Right lobe of liver (tissue), 6 donors: ENCODE measurements around the gene CALCOCO2. TPM values are rescaled to one million over a fixed set of nuclear protein-coding genes. Genes with fewer than 3 reads are reported as not detected.

Experiments
- ATAC-seq, 4 donors: fragments of 200-7000 bp; cut with Tn5 transposase; one replicate each; pipeline ENCODE4 v1.9.1; 2020; ENCODE audit warnings: mild to moderate bottlenecking in 4 of 4, moderate library complexity in 4 of 4
- DNase-seq, 3 donors: peaks; one replicate each; pipeline ENCODE4 v3.0.0-alpha.2; 2020
- H3K27ac ChIP-seq, 3 donors: fragments of 200-600 bp; one replicate each; pipeline ENCODE4 v1.8.0; 2022
- H3K27me3 ChIP-seq, 2 donors: fragments of 200-600 bp; one replicate each; pipeline ENCODE4 v1.8.0; 2022
- H3K36me3 ChIP-seq, 4 donors: fragments of 200-600 bp; sonication (generic) in 1 of 4; one replicate each; pipeline versions ENCODE4 v1.5.1 to v1.8.0; 2017 to 2022; ENCODE audit warnings: control low read depth in 1 of 4
- H3K4me1 ChIP-seq, 4 donors: fragments of 200-600 bp; sonication (generic) in 1 of 4; one replicate each; pipeline versions ENCODE4 v1.5.1 to v1.8.0; 2017 to 2022; ENCODE audit warnings: control low read depth in 1 of 4
- H3K4me3 ChIP-seq, 3 donors: fragments of 200-600 bp; one replicate each; pipeline ENCODE4 v1.8.0; 2022
- H3K9me3 ChIP-seq, 4 donors: fragments of 200-600 bp; sonication (generic) in 1 of 4; one replicate each; pipeline versions ENCODE4 v1.5.1 to v1.8.0; 2017 to 2022; ENCODE audit warnings: control low read depth in 1 of 4
- CTCF ChIP-seq, 4 donors: fragments of 200-600 bp in 3 of 4; fragments of 450-650 bp in 1 of 4; IDR thresholded peaks; one replicate each; pipeline versions ENCODE4 v1.5.1 to v1.8.0; 2016 to 2022; ENCODE audit warnings: antibody characterized with exemption in 4 of 4, mild to moderate bottlenecking in 2 of 4
- POLR2A ChIP-seq: fragments of 450-650 bp; IDR thresholded peaks from one replicate; pipeline ENCODE4 v1.6.1; 2017; ENCODE audit warnings: antibody characterized with exemption, mild to moderate bottlenecking
- WGBS: methylation state at CpG from one replicate; pipeline ENCODE4 v1.1.6; 2018; ENCODE audit warnings: low coverage, low lambda C conversion rate; ENCODE audit not compliant: insufficient coverage; ENCODE audit errors: missing lambda C conversion rate; 5-methylcytosine and 5-hydroxymethylcytosine counted together
- intact Hi-C, 2 donors: fragments of 100-400 bp; cut with DNase I; formaldehyde crosslinking; loops; one replicate each; pipeline versions ENCODE4 v1.11.2 to v1.14.1; 2022
- small RNA-seq, 2 experiments: library from RNA; depleted of rRNA; stranded (forward); fragments of <200 nt; gene quantifications; one replicate each; pipeline ENCODE3, GENCODE V24; 2016
- total RNA-seq, 6 experiments: library from RNA; depleted of rRNA in 2 of 6; stranded (reverse); fragments of >200 nt in 2 of 6; fragmentation: NEBNext Ultra II Directional in 3 of 6; extraction: Animal tissue kit (Norgen Biotek cat#: 25700) in 3 of 6; gene quantifications; one replicate each; pipeline versions ENCODE4 v1.1.0 to v1.2.4, GENCODE V29; 2016 to 2023
- donor health status: DM: no; HTN: yes; CAD: no.
- donor health status: DM: no; HTN: no; CAD: no.
- donor health status: DM: no; HTN: no; CAD: no.
- donor health status: DM: no; HTN: yes; CAD: no.
- donor health status: DM: no; HTN: yes; CAD: no.

The CALCOCO2 gene
- total RNA-seq, 6 experiments from 2014 or later = 58.0 to 93.3 (median 72.1) TPM

- intact Hi-C loops = loop anchor here in 1 of 2 donors (10.0 kb wide), 1 partner anchor 62 kb away; no protein-coding TSS in a partner anchor
- Histone ChIP-seq H3K27ac (no peak overlapping the region), H3K36me3 (peaks cover 0 to 42% (median 6%) of the 10 kb centered on the region in 4 donors), H3K4me1 (peaks cover 0 to 10% (median 6%) of the 10 kb centered on the region in 4 donors), H3K4me3 (no peak overlapping the region), H3K9me3 (no peaks in the 10 kb centered on the region), H3K27me3 (no peaks in the 10 kb centered on the region)
- TF ChIP-seq POLR2A (no peak), CTCF (IDR thresholded peaks at IDR 0.05) (no peak)
- ATAC-seq = no peak
- 91% methylated on average over 2 of the region's 2 CpGs for WGBS
- DNase-seq = no peak
Measured at GRCh38 chr17:48912476-48912875, 81.6 kb downstream of the CALCOCO2 start.

Small RNA genes lying within 50 kb of the gene (small RNA-seq; reads per million reads assigned to genes)
- gene AC068531.1 (0 reads per million in 2 experiments), gene RF00263 (0 reads per million in 2 experiments)

Other genes starting within 250 kb of the CALCOCO2 start
- gene HOXB3, start 240.8 kb upstream of the CALCOCO2 start, total RNA-seq = 1 to 10 TPM in 5 of 6 experiments, under 1 TPM in 1; 0.99 to 3.2 (median 2.6) TPM
- gene HOXB5, start 237.3 kb upstream of the CALCOCO2 start, total RNA-seq = under 1 TPM in 5 of 6 experiments, not detected in 1; 0.11 to 0.29 (median 0.19) TPM
- gene HOXB6, start 226.0 kb upstream of the CALCOCO2 start, total RNA-seq = under 1 TPM; 0.18 to 0.83 (median 0.56) TPM
- under 1 TPM in 4 of 6 experiments, not detected in 2; 0.16 to 0.79 (median 0.30) TPM for gene HOXB7, start 220.0 kb upstream of the CALCOCO2 start, total RNA-seq
- gene HOXB8, start 215.7 kb upstream of the CALCOCO2 start, total RNA-seq = not detected
- gene HOXB9, start 204.7 kb upstream of the CALCOCO2 start, total RNA-seq = not detected
- not detected for gene PRAC1, start 108.5 kb upstream of the CALCOCO2 start, total RNA-seq
- gene PRAC2, start 107.8 kb upstream of the CALCOCO2 start, total RNA-seq = not detected
- not detected for gene HOXB13, start 102.3 kb upstream of the CALCOCO2 start, total RNA-seq
- under 1 TPM in 1 of 6 experiments, not detected in 5; 0.12 TPM for gene TTLL6, start 13.8 kb upstream of the CALCOCO2 start, total RNA-seq
- 100 to 1,000 TPM in 2 of 6 experiments, 10 to 100 TPM in 4; 49.2 to 221 (median 57.9) TPM for gene ATP5MC1, start 61.8 kb downstream of the CALCOCO2 start, total RNA-seq
- 10 to 100 TPM; 19.6 to 30.9 (median 26.3) TPM for gene UBE2Z, start 77.4 kb downstream of the CALCOCO2 start, total RNA-seq
- 10 to 100 TPM; 35.8 to 62.9 (median 47.5) TPM for gene SNF8, start 113.8 kb downstream of the CALCOCO2 start, total RNA-seq
- not detected for gene GIP, start 137.6 kb downstream of the CALCOCO2 start, total RNA-seq
- gene IGF2BP1, start 166.3 kb downstream of the CALCOCO2 start, total RNA-seq = under 1 TPM in 1 of 6 experiments, not detected in 5; 0.56 TPM